SK-N-SH (cell line): Measurements from ENCODE around the gene HOXB6. TPM values are rescaled to one million over a fixed set of nuclear protein-coding genes. Genes with fewer than 3 reads are reported as not detected.

Source experiments
- CTCF ChIA-PET: fragments of 300-600, 350-600 bp; formaldehyde crosslinking; extraction: SDS; loops from one replicate; lab custom pipeline; 2021; lab: Yijun Ruan, JAX
- POLR2A ChIA-PET: fragments of 350-600 bp; sonication (Branson Sonifier 250); formaldehyde crosslinking; extraction: SDS; loops from one replicate; lab custom pipeline; 2020; ENCODE audit warnings: antibody characterized with exemption, inconsistent platforms; lab: Yijun Ruan, JAX
- DNase-seq: peaks from one replicate; pipeline ENCODE4 v3.0.0; 2012
- H2AFZ ChIP-seq: fragments of 200-600 bp; sonication (generic); 2 replicates; pipeline ENCODE4 v1.8.1; 2016; ENCODE audit warnings: antibody characterized with exemption, mild to moderate bottlenecking, low read depth
- H3F3A ChIP-seq: fragments of 200-600 bp; sonication (generic); replicated peaks from 2 replicates; pipeline ENCODE3; 2016; ENCODE audit warnings: antibody characterized with exemption, mild to moderate bottlenecking; ENCODE audit not compliant: insufficient read depth
- H3K27ac ChIP-seq, 2 experiments: fragments of 200-500 bp in 1 of 2; fragments of 200-600 bp in 1 of 2; sonication (Bioruptor generic) in 1 of 2; sonication (generic), shearing (Covaris generic) in 1 of 2; 2 replicates each; pipeline versions ENCODE4 v1.5.1 to v1.6.1; 2014 to 2016; ENCODE audit warnings: low read depth in 2 of 2, inconsistent platforms in 1 of 2, low read length in 1 of 2, mild to moderate bottlenecking in 1 of 2, mixed read lengths in 1 of 2
- H3K27me3 ChIP-seq: fragments of 200-600 bp; sonication (generic), shearing (Covaris generic); 2 replicates; pipeline ENCODE4 v1.6.1; 2016; ENCODE audit warnings: mixed run types; ENCODE audit not compliant: insufficient read depth
- H3K36me3 ChIP-seq, 2 experiments: fragments of 200-500 bp in 1 of 2; fragments of 200-600 bp in 1 of 2; sonication (Bioruptor generic) in 1 of 2; sonication (generic) in 1 of 2; replicated peaks in 1 of 2; 2 replicates each; pipeline versions ENCODE3 to v1.5.1; 2014 to 2016; ENCODE audit warnings: low read length in 1 of 2, mild to moderate bottlenecking in 1 of 2; ENCODE audit not compliant: insufficient read depth in 2 of 2, control insufficient read depth in 1 of 2
- H3K4me1 ChIP-seq, 2 experiments: fragments of 200-500 bp in 1 of 2; fragments of 200-600 bp in 1 of 2; sonication (Bioruptor generic) in 1 of 2; sonication (generic), shearing (Covaris generic) in 1 of 2; 2 replicates each; pipeline versions ENCODE4 v1.5.1 to v1.6.1; 2014 to 2016; ENCODE audit warnings: low read depth in 1 of 2, low read length in 1 of 2, mixed run types in 1 of 2; ENCODE audit not compliant: insufficient read depth in 2 of 2, control insufficient read depth in 1 of 2
- H3K4me2 ChIP-seq: fragments of 200-600 bp; sonication (generic), shearing (Covaris generic); 2 replicates; pipeline ENCODE4 v1.6.1; 2017; ENCODE audit warnings: mixed run types
- H3K4me3 ChIP-seq, 2 experiments: fragments of 200-500 bp in 1 of 2; fragments of 200-600 bp in 1 of 2; sonication (Bioruptor generic) in 1 of 2; sonication (generic), shearing (Covaris generic) in 1 of 2; 2 replicates each; pipeline versions ENCODE4 v1.5.1 to v1.8.1; 2014 to 2016; ENCODE audit warnings: low read depth in 2 of 2, inconsistent platforms in 1 of 2, low read length in 1 of 2, mild to moderate bottlenecking in 1 of 2, mixed read lengths in 1 of 2, moderate library complexity in 1 of 2
- H3K79me2 ChIP-seq: fragments of 200-600 bp; sonication (generic); 2 replicates; pipeline ENCODE4 v1.8.1; 2017; ENCODE audit warnings: mild to moderate bottlenecking; ENCODE audit not compliant: insufficient read depth
- H3K9ac ChIP-seq: fragments of 200-600 bp; sonication (generic); 2 replicates; pipeline ENCODE4 v1.6.1; 2017; ENCODE audit warnings: mixed run types
- H3K9me2 ChIP-seq: fragments of 200-600 bp; sonication (generic); 2 replicates; pipeline ENCODE4 v1.6.1; 2017; ENCODE audit warnings: mixed run types
- H3K9me3 ChIP-seq: fragments of 200-600 bp; sonication (generic); 2 replicates; pipeline ENCODE4 v1.6.1; 2017; ENCODE audit warnings: mixed run types, mild to moderate bottlenecking, moderate library complexity
- H4K20me1 ChIP-seq: fragments of 200-600 bp; sonication (generic); 2 replicates; pipeline ENCODE4 v1.6.1; 2017; ENCODE audit warnings: mild to moderate bottlenecking, mixed run types; ENCODE audit not compliant: insufficient read depth
- CTCF ChIP-seq: fragments of 200-600 bp; sonication (generic); IDR thresholded peaks from 2 replicates; pipeline ENCODE4 v1.6.1; 2017; ENCODE audit warnings: antibody characterized with exemption, mild to moderate bottlenecking, moderate library complexity
- EZH2phosphoT487 ChIP-seq: fragments of 200-600 bp; sonication (generic); IDR thresholded peaks from 2 replicates; pipeline ENCODE4 v1.6.1; 2017; ENCODE audit warnings: low read depth, mixed run types, mild to moderate bottlenecking, antibody characterized with exemption, moderate library complexity, borderline replicate concordance
- FOSL2 ChIP-seq: IDR thresholded peaks from 2 replicates; pipeline ENCODE4 v1.4.0; 2012; ENCODE audit warnings: low read depth, mild to moderate bottlenecking, moderate library complexity, borderline replicate concordance
- FOXJ3 ChIP-seq: sonication (generic); formaldehyde crosslinking; IDR thresholded peaks from 2 replicates; pipeline ENCODE4 v1.5.1; 2020; ENCODE audit warnings: mild to moderate bottlenecking, missing genetic modification reagents
- GABPA ChIP-seq: IDR thresholded peaks from 2 replicates; pipeline ENCODE4 v1.4.0; 2012; ENCODE audit warnings: low read depth, mild to moderate bottlenecking
- JUND ChIP-seq: IDR thresholded peaks from 2 replicates; pipeline ENCODE4 v1.4.0; 2012
- MEF2A ChIP-seq: IDR thresholded peaks from 2 replicates; pipeline ENCODE4 v1.4.0; 2012; ENCODE audit warnings: low read depth, borderline replicate concordance
- NFIC ChIP-seq: IDR thresholded peaks from 2 replicates; pipeline ENCODE4 v1.4.0; 2012; ENCODE audit warnings: borderline replicate concordance
- NRF1 ChIP-seq: IDR thresholded peaks from 2 replicates; pipeline ENCODE4 v1.6.1; 2012; ENCODE audit warnings: low read depth, mild to moderate bottlenecking, low read length
- RXRA ChIP-seq: IDR thresholded peaks from 2 replicates; pipeline ENCODE4 v1.4.0; 2012; ENCODE audit warnings: low read depth, mild to moderate bottlenecking, borderline replicate concordance
- SIN3A ChIP-seq: IDR thresholded peaks from 2 replicates; pipeline ENCODE4 v1.6.1; 2012; ENCODE audit warnings: low read depth, mild to moderate bottlenecking, low read length, moderate library complexity, borderline replicate concordance
- TAF1 ChIP-seq: IDR thresholded peaks from 2 replicates; pipeline ENCODE4 v1.6.1; 2012; ENCODE audit warnings: low read depth, mild to moderate bottlenecking, low read length, moderate library complexity, borderline replicate concordance
- TEAD4 ChIP-seq: IDR thresholded peaks from 2 replicates; pipeline ENCODE4 v1.4.0; 2012; ENCODE audit warnings: mild to moderate bottlenecking, borderline replicate concordance; ENCODE audit not compliant: insufficient read depth
- USF2 ChIP-seq: fragments of 150-350 bp; IDR thresholded peaks from 2 replicates; pipeline ENCODE4 v1.6.1; 2017; ENCODE audit warnings: antibody characterized with exemption, low read length, low read depth, borderline replicate concordance
- YY1 ChIP-seq: IDR thresholded peaks from 2 replicates; pipeline ENCODE4 v1.4.0; 2012; ENCODE audit warnings: low read depth, mild to moderate bottlenecking
- WGBS: methylation state at CpG from one replicate; pipeline ENCODE4 v1.1.6; 2017; ENCODE audit warnings: low lambda C conversion rate; 5-methylcytosine and 5-hydroxymethylcytosine counted together
- polyA plus RNA-seq, 3 experiments: library from polyadenylated mRNA; depleted of rRNA; stranded (reverse); fragments of >200 nt; gene quantifications; 2 replicates each; pipeline ENCODE4 v1.2.3, GENCODE V29; 2012
- TF ChIP-seq, protein P1 (sequence below): IDR thresholded peaks from 2 replicates; pipeline ENCODE4 v1.4.0; 2012; ENCODE audit warnings: low read depth, borderline replicate concordance

Gene HOXB6
- polyA plus RNA-seq, 1 of the 3 experiments (the other 2 are of a cell fraction): not detected

- TF ChIP-seq YY1: no peak
- TF ChIP-seq FOXJ3 (CRISPR knock-in tag): no peak
- peak; percentile 40 for TF ChIP-seq CTCF
- no peak for TF ChIP-seq FOSL2
- Histone ChIP-seq H3K9ac (no peak overlapping the region), H3K4me2 (no peak overlapping the region), H3F3A (no peaks in the 10 kb centered on the region), H3K36me3 (no peaks in the 10 kb centered on the region), H3K27me3 (peaks cover 97% of the 10 kb centered on the region), H3K27ac (no peak overlapping the region), H3K4me3 (no peak overlapping the region), H4K20me1 (peaks cover 4% of the 10 kb centered on the region; the same call in 1 of the 2 replicates), H3K9me2 (no peaks in the 10 kb centered on the region), H3K79me2 (no peaks in the 10 kb centered on the region), H3K9me3 (no peaks in the 10 kb centered on the region), H3K4me1 (peaks cover 0 to 2% of the 10 kb centered on the region in 2 experiments; a peak in 1 of 4 replicates), H2AFZ (no peak overlapping the region)
- DNase-seq: no peak
- ChIA-PET POLR2A (no interaction called here), CTCF (interaction anchor here (1.0 to 1.3 kb wide), 4 partner anchors 26 to 317 kb away, joined by 3 to 6 read pairs (median 3); partner anchors contain the start of gene HOXB5)
- WGBS: 16% methylated on average over 15 of the region's 15 CpGs
Measured at GRCh38 chr17:48561884-48562810, 42.6 kb downstream of the HOXB6 start.

GRCh38 chr17:48559840-48560817 lies 44.7 kb downstream of the HOXB6 start:
- H3K9ac ChIP-seq: no peak overlapping the region
- H3K4me1 ChIP-seq: peaks cover 0 to 2% of the 10 kb centered on the region in 2 experiments; a peak in 1 of 4 replicates
- no peaks in the 10 kb centered on the region for H3F3A ChIP-seq
- no peak overlapping the region for H3K27ac ChIP-seq
- DNase-seq: no peak
- 27% methylated on average over 14 of the region's 14 CpGs for WGBS
- H3K4me2 ChIP-seq: no peak overlapping the region
- no peak overlapping the region for H3K4me3 ChIP-seq
- peaks cover 6% of the 10 kb centered on the region; the same call in 1 of the 2 replicates for H4K20me1 ChIP-seq
- ChIA-PET CTCF (interaction anchor here (0.8 to 1.4 kb wide), 5 partner anchors 9 to 76 kb away, joined by 3 to 4 read pairs (median 3); partner anchors contain the start of gene HOXB5), POLR2A (no interaction called here)
- no peak overlapping the region for H2AFZ ChIP-seq
- H3K9me2 ChIP-seq: no peaks in the 10 kb centered on the region
- H3K27me3 ChIP-seq: peaks cover 96% of the 10 kb centered on the region
- H3K9me3 ChIP-seq: no peaks in the 10 kb centered on the region
- no peaks in the 10 kb centered on the region for H3K36me3 ChIP-seq
- no peak for TF ChIP-seq JUND
- TF ChIP-seq TEAD4: no peak
- no peak for TF ChIP-seq NFIC
- no peak for TF ChIP-seq NRF1
- no peak for TF ChIP-seq USF2
- TF ChIP-seq, protein P1, sequence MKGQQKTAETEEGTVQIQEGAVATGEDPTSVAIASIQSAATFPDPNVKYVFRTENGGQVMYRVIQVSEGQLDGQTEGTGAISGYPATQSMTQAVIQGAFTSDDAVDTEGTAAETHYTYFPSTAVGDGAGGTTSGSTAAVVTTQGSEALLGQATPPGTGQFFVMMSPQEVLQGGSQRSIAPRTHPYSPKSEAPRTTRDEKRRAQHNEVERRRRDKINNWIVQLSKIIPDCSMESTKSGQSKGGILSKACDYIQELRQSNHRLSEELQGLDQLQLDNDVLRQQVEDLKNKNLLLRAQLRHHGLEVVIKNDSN: no peak
- TF ChIP-seq GABPA: no peak
- TF ChIP-seq SIN3A: no peak
- no peak for TF ChIP-seq EZH2phosphoT487
- no peak for TF ChIP-seq RXRA
- TF ChIP-seq MEF2A: no peak
- TF ChIP-seq TAF1: no peak
- no peaks in the 10 kb centered on the region for H3K79me2 ChIP-seq
